CD1c-positive myeloid dendritic cell (primary cell): ENCODE results near the gene KCNN3.

Source experiments
- DNase-seq: peaks from one replicate; pipeline ENCODE4 v3.0.0-alpha.2; 2016; ENCODE audit errors: extremely low spot score

Gene KCNN3

GRCh38 chr1:154750681-154751665 lies 119.1 kb downstream of the KCNN3 start:
- DNase-seq, result no peak

GRCh38 chr1:154749078-154749760 lies 120.9 kb downstream of the KCNN3 start:
- DNase-seq, result no peak

DNA sequence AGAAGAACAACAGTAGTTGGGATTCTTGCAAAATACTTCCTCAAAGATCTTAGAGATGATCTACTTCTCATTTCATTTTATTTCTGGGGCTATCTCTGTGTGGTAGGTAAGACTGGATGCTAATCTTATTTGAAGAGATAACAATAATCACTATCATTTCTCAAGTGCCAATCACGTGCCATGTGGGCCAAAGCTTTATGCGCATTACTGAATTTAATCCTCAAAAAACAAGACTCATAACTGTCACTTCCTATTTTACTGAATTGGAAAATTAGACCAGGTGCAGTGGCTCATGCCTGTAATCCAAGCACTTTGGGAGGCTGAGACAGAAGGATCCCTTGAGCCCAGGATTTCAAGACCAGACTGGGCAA lies 121.7 kb downstream of the KCNN3 start:
- peak; percentile 43 for DNase-seq

GRCh38 chr1:154747740-154748404 lies 122.2 kb downstream of the KCNN3 start:
- no peak for DNase-seq

- no peak for DNase-seq
Measured at GRCh38 chr1:154747380-154747739, 122.7 kb downstream of the KCNN3 start.

GRCh38 chr1:154746622-154747299 lies 123.3 kb downstream of the KCNN3 start:
- no peak for DNase-seq

GRCh38 chr1:154745750-154746425 lies 124.2 kb downstream of the KCNN3 start:
- no peak for DNase-seq

DNA sequence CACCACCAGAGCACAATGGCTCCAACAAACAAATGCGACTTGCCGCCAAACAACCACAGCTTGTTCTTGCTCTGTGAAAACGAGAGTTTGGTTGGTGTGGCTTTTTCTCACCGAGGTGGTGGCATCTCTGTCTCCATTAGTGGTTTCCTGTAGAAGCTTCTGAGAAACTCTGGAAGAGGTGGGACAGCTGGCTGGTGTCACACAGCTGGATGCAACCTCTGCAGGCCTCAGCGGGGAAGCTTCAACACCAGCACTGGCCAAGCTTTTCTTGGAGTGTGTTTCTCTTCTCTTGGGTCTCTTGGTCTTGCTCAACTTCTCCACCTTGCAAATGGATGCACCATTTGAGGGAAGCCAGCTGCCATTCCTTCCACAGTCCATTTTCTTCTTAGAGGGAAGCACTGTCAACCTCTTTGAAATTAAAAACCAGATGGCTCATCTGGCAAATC lies 124.8 kb downstream of the KCNN3 start:
- no peak for DNase-seq

GRCh38 chr1:154744352-154745035 lies 125.6 kb downstream of the KCNN3 start:
- DNase-seq, result no peak

GRCh38 chr1:154743526-154744036 lies 126.5 kb downstream of the KCNN3 start:
- DNase-seq, result no peak

DNA sequence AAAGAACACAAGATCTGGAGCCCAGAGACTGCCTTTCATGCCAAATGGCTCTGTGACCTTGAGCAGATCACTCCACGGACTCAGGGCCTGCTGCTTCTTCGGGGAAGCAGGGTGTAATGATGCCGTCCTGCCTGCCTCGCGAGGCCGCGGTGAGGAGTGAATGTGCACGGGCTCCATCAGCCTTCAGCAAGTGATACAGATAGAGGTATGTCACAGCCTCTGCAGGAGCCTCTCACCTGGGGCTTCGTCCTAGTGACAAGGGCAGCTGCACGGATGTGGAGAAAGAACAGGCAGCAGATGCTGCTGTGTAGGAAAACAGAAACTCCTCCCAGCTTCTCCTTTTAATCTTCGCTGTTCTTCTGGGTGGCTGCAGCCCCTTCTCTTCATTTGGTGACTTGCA lies 127.5 kb downstream of the KCNN3 start:
- DNase-seq, result no peak

GRCh38 chr1:154741741-154742495 lies 128.2 kb downstream of the KCNN3 start:
- DNase-seq, result no peak

DNA sequence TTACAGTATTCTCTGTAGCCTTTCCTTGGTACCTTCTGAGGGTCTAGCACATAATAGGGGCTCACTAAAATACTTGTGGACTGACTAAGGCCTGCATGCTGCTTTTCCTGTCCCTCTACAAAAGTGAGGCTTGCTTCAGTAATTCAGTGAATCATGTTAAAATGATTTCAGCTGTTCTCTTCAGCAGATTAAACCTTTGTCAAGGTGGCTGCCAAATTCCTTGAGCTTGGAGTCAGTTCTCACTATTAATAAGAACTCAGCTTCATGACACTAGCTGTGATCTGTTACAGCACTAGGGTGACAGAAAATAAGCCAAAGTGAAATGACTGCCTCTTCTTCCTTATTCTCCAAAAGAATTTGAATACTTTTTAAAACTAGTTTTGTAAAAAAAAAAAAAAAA lies 128.8 kb downstream of the KCNN3 start:
- no peak for DNase-seq

DNA sequence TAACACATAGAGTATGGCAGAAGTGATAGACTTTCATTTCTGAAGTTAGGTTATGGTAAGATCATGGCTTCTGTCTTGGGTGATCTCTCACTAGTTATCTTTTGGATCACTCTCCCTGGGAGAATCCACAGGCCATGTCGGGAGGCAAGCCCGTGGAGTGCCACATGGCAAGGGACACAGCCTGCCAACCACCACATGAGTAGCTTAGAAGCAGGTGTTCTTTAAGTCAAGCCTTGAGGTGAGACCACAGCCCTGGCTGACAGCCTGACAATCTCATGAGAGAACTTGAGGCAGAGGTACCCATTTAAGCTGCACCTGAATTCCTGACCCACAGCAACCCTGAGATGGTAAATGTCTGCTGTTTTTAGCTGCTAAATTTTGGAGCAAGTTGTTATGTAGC lies 130.4 kb downstream of the KCNN3 start:
- no peak for DNase-seq

GRCh38 chr1:154736841-154737240 lies 133.2 kb downstream of the KCNN3 start:
- DNase-seq, result peak; percentile 76

DNA sequence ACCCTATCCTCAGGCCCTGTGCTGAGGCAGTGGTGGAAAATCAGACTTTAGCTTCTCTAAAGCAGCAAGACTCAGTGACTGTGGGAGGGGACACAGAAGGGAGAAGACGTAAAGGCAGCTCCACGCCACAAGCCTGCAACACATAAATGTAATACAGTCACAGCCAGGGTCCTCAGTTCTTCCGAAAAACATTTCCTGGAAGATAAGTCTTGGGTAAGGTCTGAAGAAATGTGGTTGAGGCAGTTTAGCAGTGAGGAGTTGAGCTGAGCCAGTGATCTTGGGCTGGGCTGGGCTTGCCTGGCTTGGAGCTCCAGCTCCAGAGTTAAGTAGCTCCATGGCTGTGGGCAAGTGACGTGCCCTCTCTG lies 134.3 kb downstream of the KCNN3 start:
- no peak for DNase-seq

GRCh38 chr1:154735061-154735803 lies 134.8 kb downstream of the KCNN3 start:
- no peak for DNase-seq

GRCh38 chr1:154733621-154734020 lies 136.5 kb downstream of the KCNN3 start:
- DNase-seq, result no peak

GRCh38 chr1:154730986-154731489 lies 139.0 kb downstream of the KCNN3 start:
- no peak for DNase-seq
